Breast epithelium (tissue), 4 donors: ENCODE measurements around the gene PSMB1. TPM values are rescaled to one million over a fixed set of nuclear protein-coding genes. Genes with fewer than 3 reads are reported as not detected.

Experiments
- DNase-seq, 2 donors: peaks; one replicate each; pipeline ENCODE4 v3.0.0-alpha.2; 2019; ENCODE audit warnings: low spot score in 2 of 2
- H3K27ac ChIP-seq, 2 donors: fragments of 200-600 bp; sonication (generic) in 1 of 2; one replicate each; pipeline ENCODE4 v1.5.1; 2016 to 2019; ENCODE audit warnings: mild to moderate bottlenecking in 1 of 2
- H3K27me3 ChIP-seq, 2 donors: fragments of 200-600 bp; sonication (generic) in 1 of 2; one replicate each; pipeline versions ENCODE4 v1.5.1 to v1.6.0; 2017 to 2019; ENCODE audit warnings: control low read depth in 1 of 2, mild to moderate bottlenecking in 1 of 2
- H3K36me3 ChIP-seq: fragments of 200-600 bp; one replicate; pipeline ENCODE4 v1.5.1; 2019
- H3K4me1 ChIP-seq, 2 donors: fragments of 200-600 bp; sonication (generic); one replicate each; pipeline ENCODE4 v1.5.1; 2016 to 2019; ENCODE audit warnings: control low read depth in 1 of 2
- H3K4me3 ChIP-seq, 3 donors: fragments of 200-600 bp; sonication (generic); 1 replicate in 2 of 3; 2 replicates in 1 of 3; pipeline ENCODE4 v1.5.1; 2016 to 2019; ENCODE audit warnings: mild to moderate bottlenecking in 3 of 3, moderate library complexity in 2 of 3
- H3K9me3 ChIP-seq, 2 donors: fragments of 200-600 bp; sonication (generic) in 1 of 2; one replicate each; pipeline ENCODE4 v1.5.1; 2016 to 2019; ENCODE audit warnings: control low read depth in 1 of 2
- CTCF ChIP-seq, 3 donors: fragments of 450-650 bp; IDR thresholded peaks; one replicate each; pipeline ENCODE4 v1.5.1; 2016 to 2017; ENCODE audit warnings: antibody characterized with exemption in 3 of 3, mild to moderate bottlenecking in 3 of 3, moderate library complexity in 3 of 3
- POLR2A ChIP-seq: fragments of 450-650 bp; IDR thresholded peaks from one replicate; pipeline ENCODE4 v1.6.1; 2016; ENCODE audit warnings: antibody characterized with exemption, mild to moderate bottlenecking, moderate library complexity
- POLR2AphosphoS5 ChIP-seq, 3 donors: sonication (generic); formaldehyde crosslinking; IDR thresholded peaks; one replicate each; pipeline ENCODE4 v1.6.1; 2017; ENCODE audit warnings: antibody characterized with exemption in 3 of 3
- intact Hi-C: fragments of 100-400 bp; cut with DNase I; formaldehyde crosslinking; loops from one replicate; pipeline ENCODE4 v1.15.1; 2023; ENCODE audit warnings: low total_unique reads
- total RNA-seq, 3 donors: library from RNA; depleted of rRNA; stranded (reverse); fragments of >200 nt; gene quantifications; one replicate each; pipeline ENCODE4 v1.1.0, GENCODE V29; 2016

Gene PSMB1
- total RNA-seq, 3 donors from 2014 or later, result 190 to 281 (median 214) TPM

- intact Hi-C loops, result no loop called here
- Histone ChIP-seq H3K4me1 (no peaks in the 10 kb centered on the region), H3K4me3 (no peak overlapping the region), H3K27ac (no peak overlapping the region), H3K36me3 (no peaks in the 10 kb centered on the region), H3K27me3 (no peaks in the 10 kb centered on the region), H3K9me3 (no peaks in the 10 kb centered on the region)
- DNase-seq, result no peak
- no peak for TF ChIP-seq POLR2AphosphoS5 (IDR thresholded peaks at IDR 0.05)
- TF ChIP-seq POLR2A, result no peak
- TF ChIP-seq CTCF (IDR thresholded peaks at IDR 0.05), result no peak
Measured at GRCh38 chr6:170525795-170526194, 27.3 kb downstream of the PSMB1 start.

GRCh38 chr6:170524172-170524502, 29.0 kb downstream of the PSMB1 start:
- no peaks in the 10 kb centered on the region for H3K27me3 ChIP-seq
- TF ChIP-seq CTCF (IDR thresholded peaks at IDR 0.05), result no peak
- no peak for TF ChIP-seq POLR2A
- no peak for TF ChIP-seq POLR2AphosphoS5 (IDR thresholded peaks at IDR 0.05)
- no peaks in the 10 kb centered on the region for H3K36me3 ChIP-seq
- no peak overlapping the region for H3K4me3 ChIP-seq
- H3K4me1 ChIP-seq, result no peaks in the 10 kb centered on the region
- no peak overlapping the region for H3K27ac ChIP-seq
- intact Hi-C loops, result no loop called here
- no peaks in the 10 kb centered on the region for H3K9me3 ChIP-seq
- no peak for DNase-seq

- no peak overlapping the region for H3K4me3 ChIP-seq
- no peaks in the 10 kb centered on the region for H3K4me1 ChIP-seq
- intact Hi-C loops, result no loop called here
- H3K9me3 ChIP-seq, result no peaks in the 10 kb centered on the region
- no peak overlapping the region for H3K27ac ChIP-seq
- H3K27me3 ChIP-seq, result no peaks in the 10 kb centered on the region
- TF ChIP-seq POLR2A, result no peak
- TF ChIP-seq CTCF (IDR thresholded peaks at IDR 0.05), result no peak
- TF ChIP-seq POLR2AphosphoS5 (IDR thresholded peaks at IDR 0.05), result no peak
- no peak for DNase-seq
- H3K36me3 ChIP-seq, result no peaks in the 10 kb centered on the region
Measured at GRCh38 chr6:170523256-170524171, 29.6 kb downstream of the PSMB1 start.

GRCh38 chr6:170522565-170523183, 30.4 kb downstream of the PSMB1 start:
- H3K4me1 ChIP-seq, result no peaks in the 10 kb centered on the region
- no peaks in the 10 kb centered on the region for H3K36me3 ChIP-seq
- H3K9me3 ChIP-seq, result no peaks in the 10 kb centered on the region
- no peak for DNase-seq
- H3K27me3 ChIP-seq, result no peaks in the 10 kb centered on the region
- TF ChIP-seq POLR2A (no peak), CTCF (IDR thresholded peaks at IDR 0.05) (no peak), POLR2AphosphoS5 (IDR thresholded peaks at IDR 0.05) (no peak)
- no peak overlapping the region for H3K4me3 ChIP-seq
- intact Hi-C loops, result no loop called here
- no peak overlapping the region for H3K27ac ChIP-seq
